ENCODE measurements around the gene RRAGC.

DNA sequence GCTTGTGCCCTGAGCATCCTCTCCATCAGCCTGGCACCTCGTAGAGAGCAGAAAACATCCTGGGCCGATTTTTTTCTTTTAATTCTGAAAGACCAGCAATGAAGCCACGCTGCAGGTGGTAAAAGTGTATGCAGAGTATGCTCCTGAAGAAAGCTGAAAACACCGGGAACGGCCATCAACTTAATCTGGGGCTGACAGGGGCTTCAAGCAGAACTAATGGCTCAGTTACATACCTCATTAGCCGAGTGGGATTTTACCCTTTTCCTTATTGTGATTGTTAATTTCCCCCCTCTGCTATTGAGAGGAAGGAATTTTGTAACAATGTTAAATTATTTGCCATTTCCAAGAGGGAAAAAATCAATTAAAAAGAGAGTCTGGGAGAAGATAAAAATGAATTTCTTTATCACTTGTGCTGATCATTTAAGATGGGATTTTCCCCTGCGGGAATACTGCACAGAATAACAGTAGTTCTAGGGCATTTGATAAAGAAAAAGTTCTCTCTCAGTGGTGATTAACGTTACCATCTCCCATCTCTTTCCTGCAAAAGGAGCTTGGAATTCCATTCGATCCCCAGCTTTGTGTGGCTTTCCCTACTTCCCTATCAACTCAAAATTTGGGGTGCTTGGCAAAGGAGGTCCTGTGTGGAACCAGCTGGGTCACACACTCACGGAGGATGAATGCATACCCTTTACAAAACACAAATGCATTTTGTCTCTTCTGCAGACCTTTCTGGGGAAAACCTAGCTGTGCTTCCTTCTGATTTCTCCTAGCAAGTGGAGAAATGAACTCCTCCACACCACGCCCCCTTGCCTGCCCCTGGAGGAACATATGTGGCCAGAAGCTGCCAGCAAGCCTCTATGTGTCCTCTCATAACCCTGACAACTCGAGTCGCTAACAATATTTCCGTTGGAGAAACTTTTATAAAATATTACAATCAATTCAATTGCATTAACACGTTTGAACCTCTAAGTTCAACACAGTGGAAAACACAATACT lies 70.9 kb downstream of the RRAGC start:
- no peak for TF ChIP-seq SREBF1 (IDR thresholded peaks at IDR 0.05; ENCODE audit: low read length)
- TF ChIP-seq POLR2A (IDR thresholded peaks at IDR 0.05; ENCODE audit: low read depth, low read length) = no peak
- TF ChIP-seq EZH2 (IDR thresholded peaks at IDR 0.05; ENCODE audit: borderline replicate concordance, control insufficient read depth, low read depth, low read length) = no peak
- TF ChIP-seq POLR2AphosphoS5 (IDR thresholded peaks at IDR 0.05; ENCODE audit: low read length) = no peak
- TF ChIP-seq, protein P1, sequence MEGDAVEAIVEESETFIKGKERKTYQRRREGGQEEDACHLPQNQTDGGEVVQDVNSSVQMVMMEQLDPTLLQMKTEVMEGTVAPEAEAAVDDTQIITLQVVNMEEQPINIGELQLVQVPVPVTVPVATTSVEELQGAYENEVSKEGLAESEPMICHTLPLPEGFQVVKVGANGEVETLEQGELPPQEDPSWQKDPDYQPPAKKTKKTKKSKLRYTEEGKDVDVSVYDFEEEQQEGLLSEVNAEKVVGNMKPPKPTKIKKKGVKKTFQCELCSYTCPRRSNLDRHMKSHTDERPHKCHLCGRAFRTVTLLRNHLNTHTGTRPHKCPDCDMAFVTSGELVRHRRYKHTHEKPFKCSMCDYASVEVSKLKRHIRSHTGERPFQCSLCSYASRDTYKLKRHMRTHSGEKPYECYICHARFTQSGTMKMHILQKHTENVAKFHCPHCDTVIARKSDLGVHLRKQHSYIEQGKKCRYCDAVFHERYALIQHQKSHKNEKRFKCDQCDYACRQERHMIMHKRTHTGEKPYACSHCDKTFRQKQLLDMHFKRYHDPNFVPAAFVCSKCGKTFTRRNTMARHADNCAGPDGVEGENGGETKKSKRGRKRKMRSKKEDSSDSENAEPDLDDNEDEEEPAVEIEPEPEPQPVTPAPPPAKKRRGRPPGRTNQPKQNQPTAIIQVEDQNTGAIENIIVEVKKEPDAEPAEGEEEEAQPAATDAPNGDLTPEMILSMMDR (IDR thresholded peaks at IDR 0.05 in 2 of 3, conservative IDR thresholded peaks at IDR 0.05 in 1 of 3; ENCODE audit: control insufficient read depth in 2 of 3, extremely low read depth in 1 of 3, insufficient read depth in 1 of 3, low read depth in 3 of 3, low read length in 3 of 3) = no peak
- no peak for TF ChIP-seq KDM1A (IDR thresholded peaks at IDR 0.05; ENCODE audit: borderline replicate concordance)
- TF ChIP-seq KLF5 (IDR thresholded peaks at IDR 0.05; ENCODE audit: partially characterized antibody) = no peak
